Measurements from ENCODE around the gene CYP17A1.

Gene CYP17A1

GRCh38 chr10:102781090-102781920 lies 55.9 kb downstream of the CYP17A1 start:
- TF ChIP-seq, protein P1, sequence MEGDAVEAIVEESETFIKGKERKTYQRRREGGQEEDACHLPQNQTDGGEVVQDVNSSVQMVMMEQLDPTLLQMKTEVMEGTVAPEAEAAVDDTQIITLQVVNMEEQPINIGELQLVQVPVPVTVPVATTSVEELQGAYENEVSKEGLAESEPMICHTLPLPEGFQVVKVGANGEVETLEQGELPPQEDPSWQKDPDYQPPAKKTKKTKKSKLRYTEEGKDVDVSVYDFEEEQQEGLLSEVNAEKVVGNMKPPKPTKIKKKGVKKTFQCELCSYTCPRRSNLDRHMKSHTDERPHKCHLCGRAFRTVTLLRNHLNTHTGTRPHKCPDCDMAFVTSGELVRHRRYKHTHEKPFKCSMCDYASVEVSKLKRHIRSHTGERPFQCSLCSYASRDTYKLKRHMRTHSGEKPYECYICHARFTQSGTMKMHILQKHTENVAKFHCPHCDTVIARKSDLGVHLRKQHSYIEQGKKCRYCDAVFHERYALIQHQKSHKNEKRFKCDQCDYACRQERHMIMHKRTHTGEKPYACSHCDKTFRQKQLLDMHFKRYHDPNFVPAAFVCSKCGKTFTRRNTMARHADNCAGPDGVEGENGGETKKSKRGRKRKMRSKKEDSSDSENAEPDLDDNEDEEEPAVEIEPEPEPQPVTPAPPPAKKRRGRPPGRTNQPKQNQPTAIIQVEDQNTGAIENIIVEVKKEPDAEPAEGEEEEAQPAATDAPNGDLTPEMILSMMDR (IDR thresholded peaks at IDR 0.05; ENCODE audit: insufficient read depth, low read depth, low read length, missing control alignments): no peak
- no peak for DNase-seq (ENCODE audit: low read depth)
- H3K4me3 ChIP-seq (ENCODE audit: low read depth, low read length): no peak overlapping the region
